Measurements from ENCODE around the gene NPC1.
A peak's percentile ranks its signal among the peaks of the same experiment; 100 is the strongest.
"Not testable (repeated sequence)": the region's sequence is repeated elsewhere in the genome, so short reads cannot be mapped to it uniquely, and the experiment has no call there.

The NPC1 gene

DNA sequence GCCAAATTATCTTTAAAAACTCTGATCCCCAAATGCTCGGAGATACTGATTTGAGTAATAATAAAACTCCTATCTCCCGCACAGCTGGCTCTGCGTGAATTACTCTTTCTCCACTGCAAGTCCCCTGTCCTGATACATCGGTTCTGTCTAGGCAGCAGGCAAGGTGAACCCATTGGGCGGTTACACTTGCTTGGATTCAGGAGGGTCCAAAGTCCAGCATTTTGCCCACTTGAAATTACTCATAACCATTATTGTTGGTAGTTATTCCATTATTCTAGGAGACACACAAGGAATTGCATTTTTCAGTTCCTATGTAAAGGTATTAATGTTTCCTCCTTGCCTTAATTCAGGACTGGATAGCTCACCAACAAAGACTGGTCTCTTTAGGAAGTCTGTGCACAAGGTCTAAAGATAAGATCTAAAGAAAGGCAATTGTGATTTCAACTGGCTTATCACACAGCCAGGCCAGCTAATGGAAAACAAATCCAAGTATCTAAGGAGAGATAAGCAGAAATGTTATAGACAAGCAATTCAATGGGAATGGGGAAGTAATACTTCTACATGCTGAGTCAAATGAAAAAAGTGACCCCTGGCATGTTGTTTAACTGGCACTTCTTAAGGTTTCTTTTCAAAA lies 23.2 kb upstream of the NPC1 start:
- DNase-seq (ENCODE audit: low spot score), result no peak

DNA sequence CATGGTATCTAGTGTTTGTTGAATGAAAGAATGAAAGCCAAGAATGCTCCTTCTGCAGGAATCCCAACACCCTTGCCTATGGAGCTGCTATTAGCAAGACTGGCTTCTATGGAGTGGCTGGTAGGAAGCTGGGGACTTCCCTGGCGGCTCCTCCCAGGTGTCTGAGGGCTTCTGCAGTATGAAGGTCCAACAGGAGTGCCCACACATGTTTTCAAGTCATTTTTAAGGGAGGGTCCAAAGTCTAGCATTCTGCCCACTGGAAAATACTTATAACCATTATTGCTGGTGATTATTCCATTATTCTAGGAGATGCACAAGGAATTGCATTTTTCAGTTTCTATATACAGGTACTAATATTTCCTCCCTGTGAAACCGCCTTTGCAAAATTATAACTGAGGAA lies 21.9 kb upstream of the NPC1 start:
- no peak for DNase-seq (ENCODE audit: low spot score)

- DNase-seq (ENCODE audit: low spot score), result no peak
Observed at GRCh38 chr18:23605941-23606340, 19.6 kb upstream of the NPC1 start.

GRCh38 chr18:23599809-23600208 lies 13.5 kb upstream of the NPC1 start:
- no peak for DNase-seq (ENCODE audit: low spot score)

DNA sequence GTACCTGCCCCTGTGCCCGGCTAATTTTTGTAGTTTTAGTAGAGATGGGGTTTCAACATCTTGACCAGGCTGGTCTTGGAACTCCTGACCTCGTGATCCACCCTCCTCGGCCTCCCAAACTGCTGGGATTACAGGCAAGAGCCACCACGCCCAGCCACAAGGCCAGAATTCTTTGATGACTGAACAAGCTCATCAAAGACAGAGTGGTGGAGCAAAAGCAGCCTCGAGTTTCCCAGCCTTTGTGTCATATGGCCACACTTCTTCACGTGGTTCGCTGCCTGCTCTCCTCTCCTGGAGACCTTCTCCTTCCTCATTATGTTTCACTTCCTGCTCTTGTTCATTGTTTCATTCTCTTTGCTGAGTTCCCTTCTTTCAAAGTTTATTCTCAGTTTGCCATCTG lies 9.9 kb upstream of the NPC1 start:
- DNase-seq (ENCODE audit: low spot score), result no peak

GRCh38 chr18:23595591-23595990 lies 9.3 kb upstream of the NPC1 start:
- DNase-seq (ENCODE audit: low spot score), result no peak

DNA sequence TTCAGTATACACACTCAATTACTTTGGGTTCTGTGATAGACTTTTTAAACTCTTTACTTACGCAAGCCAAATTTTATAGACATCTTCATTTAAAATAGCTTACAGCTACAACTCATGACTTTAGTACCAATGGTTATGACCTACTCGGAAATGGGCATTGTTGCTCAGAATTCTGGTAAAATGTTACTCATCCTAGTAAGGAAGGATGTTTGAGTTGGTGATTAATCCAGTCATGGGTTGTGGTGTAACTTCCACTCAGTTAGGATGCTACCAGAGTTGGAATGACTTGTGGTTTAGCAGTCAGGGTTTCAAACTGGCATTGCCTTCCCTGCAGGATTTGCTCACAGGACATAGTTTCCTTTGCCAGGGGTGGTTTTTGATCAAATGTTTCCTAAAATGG lies 7.4 kb upstream of the NPC1 start:
- no peak for DNase-seq (ENCODE audit: low spot score)

DNA sequence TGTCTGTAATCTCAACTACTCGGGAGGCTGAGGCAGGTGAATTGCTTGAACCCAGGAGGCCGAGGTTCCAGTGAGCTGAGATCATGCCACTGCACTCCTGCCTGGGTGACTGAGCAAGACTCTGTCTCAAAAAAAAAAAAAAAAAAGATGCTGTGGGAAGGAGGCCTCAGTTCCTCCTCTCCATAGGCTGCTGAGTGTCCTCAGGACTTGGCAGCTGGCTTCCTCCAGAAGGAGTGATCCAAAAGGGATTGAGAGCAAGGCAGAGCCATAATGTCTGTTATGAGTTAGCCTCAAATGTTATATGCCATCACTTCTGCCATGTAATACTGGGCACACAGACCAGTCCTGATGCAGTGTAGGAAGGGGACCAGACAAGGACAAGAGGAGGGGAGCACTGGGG lies 6.6 kb upstream of the NPC1 start:
- no peak for DNase-seq (ENCODE audit: low spot score)

DNA sequence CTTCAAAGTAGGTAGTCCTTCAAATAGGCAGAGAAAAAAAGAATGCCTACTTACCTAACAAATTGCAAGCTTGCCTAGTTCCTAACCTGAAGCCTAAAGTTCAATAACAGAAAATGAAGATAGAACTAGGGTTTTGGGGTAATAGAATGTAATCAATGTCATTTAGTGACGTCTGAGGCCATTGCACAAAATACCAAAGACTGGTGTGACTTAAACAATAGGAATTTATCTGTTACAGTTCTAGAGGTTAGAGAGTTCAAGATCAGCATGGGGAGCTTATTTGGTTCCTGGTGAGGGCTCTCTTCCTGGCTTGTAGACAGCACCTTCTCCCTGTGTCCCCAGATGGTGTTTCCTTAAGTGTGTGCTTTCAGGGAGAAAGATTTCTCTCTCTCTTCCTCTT lies 4.7 kb upstream of the NPC1 start:
- DNase-seq (ENCODE audit: low spot score), result no peak

- DNase-seq (ENCODE audit: low spot score), result no peak
Observed at GRCh38 chr18:23588836-23589560, 2.7 kb upstream of the NPC1 start.

GRCh38 chr18:23587220-23587642 lies 925 bp upstream of the NPC1 start:
- no peak for DNase-seq (ENCODE audit: low spot score)

DNA sequence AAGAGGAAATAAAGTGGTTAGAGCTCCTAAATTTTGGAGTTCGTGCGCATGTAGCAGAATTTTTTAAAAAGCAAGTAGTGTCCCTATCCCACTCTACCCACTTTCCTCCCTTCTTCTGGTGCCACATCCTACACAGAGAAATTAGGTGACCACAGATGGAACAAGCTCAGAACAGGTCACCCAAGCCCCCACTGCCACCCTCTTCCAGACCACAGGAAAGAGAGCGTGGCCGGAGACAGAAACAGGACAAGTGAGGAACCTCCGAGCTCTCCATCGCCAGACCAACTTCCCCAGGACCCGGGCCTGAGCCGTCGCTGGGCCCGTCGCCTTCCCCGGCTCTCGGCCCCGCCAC lies 433 bp downstream of the NPC1 start:
- DNase-seq (ENCODE audit: low spot score), result no peak

DNA sequence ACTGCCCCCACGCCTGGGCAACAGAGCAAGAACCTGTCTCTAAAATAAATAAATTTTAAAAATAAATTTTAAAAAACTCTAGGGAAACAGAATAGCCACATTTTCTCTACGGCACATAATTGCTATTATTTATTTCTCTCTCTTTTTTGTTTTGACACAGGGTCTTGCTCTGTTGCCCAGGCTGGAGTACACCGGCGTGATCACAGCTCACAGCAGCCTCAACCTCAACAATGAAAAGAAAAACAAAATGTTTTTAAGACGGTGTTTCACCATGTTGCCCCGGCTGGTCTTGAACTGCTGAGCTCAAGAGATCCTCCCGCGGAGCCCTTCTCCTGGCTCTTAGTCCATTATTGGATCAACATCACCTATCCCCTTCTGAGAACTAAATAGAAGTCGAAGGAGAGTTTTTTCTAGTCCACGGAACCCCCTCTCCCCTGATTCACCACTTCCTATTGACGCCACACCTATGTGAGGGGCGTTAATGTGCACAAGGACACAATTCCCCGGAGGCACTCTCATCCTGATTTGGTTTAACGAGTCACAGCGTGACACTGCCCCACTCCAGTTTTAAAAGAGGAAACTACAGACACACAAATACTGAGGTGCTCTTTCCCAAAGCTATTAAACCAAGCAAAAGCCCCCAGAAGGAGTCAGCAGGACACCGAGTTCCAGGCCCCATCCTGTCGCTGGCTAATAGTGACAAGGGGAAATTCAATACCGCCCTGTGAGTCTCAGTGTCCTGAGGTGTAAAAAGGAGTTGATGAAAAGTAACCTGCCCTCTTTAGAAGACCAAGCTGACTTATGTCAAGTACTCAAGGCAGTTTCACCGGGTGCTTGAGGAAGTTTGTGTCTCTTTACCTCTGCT lies 1.1 kb downstream of the NPC1 start:
- peak; percentile 23 for DNase-seq (ENCODE audit: low spot score)

DNA sequence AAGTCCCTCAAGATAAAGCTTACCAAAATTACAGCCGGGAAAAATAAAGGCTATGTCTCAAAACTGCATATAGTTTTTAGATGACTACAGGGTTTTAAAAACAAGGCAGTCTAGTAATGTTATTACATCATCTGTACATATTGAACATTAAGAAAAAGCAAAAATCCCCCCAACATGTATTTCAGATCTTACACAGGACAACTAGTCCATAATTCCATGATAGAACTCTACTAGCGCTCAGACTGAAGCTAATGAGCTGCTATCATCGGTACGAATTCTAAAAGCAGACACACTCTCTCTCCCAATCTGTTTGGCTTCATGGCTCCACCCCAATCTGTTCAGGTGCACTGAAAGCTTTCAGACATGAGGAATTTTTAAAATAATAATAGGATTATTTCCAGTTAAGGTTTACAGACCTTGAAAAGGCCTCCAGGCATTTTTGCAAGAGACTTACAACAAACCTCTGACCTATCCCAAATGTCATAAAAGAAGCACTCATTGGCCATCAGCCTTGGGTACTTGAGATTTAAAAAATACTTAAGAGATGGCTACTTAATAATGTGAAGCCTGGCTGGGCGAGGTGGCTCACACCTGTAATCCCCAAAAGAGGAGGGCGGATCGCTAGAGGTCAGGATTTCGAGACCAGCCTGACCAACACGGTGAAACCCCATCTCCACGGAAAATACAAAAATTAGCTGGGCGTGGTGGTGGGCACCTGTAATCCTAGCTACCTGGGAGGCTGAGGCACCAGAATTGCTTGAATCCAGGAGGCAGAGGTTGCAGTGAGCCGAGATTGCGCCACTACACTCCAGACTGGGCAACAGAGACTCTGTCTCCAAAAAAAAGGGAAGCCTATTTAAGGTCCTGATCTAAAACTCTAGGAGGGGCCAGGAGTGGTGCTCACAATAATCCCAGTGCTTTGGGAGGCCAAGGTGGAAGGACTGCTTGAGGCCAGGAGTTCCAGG lies 2.0 kb downstream of the NPC1 start:
- no peak for DNase-seq (ENCODE audit: low spot score)

DNA sequence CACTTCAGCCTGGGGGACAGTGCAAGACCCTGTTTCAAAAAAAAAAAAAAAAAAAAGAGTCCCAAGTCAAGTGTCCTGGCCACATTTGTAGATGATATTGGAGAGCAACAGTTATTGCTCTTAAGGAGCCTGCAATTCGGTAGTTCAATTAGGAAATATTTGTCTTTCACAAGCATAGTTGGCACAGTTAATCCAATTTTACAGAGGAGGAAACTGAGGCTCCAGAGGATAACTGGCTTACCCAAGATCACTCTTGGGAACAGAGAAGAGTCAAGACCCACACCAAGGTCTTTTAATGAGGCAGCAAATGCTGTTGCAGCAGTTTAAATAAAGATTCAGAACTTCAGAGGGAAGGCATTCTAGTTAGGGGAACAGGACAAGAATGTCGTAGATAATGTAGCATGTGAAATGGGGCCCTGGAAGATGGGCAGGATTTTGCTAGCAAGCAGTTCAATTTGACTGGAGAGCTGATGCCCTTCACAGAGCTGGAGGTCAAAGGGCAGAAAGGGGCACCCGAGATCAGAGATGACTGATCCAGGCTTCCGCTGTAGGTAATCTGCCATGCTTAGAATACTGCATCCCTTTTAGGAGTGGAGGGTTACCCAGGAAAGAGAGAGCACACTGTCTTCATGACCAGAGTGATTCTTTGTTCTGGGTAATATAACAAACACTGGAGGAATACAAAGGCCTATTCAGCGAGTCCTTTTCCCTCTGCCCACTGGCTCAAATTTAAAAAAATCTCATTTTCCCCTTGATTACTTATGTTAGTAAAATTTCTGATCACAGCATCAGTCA lies 3.0 kb downstream of the NPC1 start:
- DNase-seq (ENCODE audit: low spot score), result no peak

- no peak for DNase-seq (ENCODE audit: low spot score)
Observed at GRCh38 chr18:23580677-23581367, 5.5 kb downstream of the NPC1 start.

GRCh38 chr18:23578891-23579653 lies 7.2 kb downstream of the NPC1 start:
- no peak for DNase-seq (ENCODE audit: low spot score)

GRCh38 chr18:23578067-23578701 lies 8.1 kb downstream of the NPC1 start:
- DNase-seq (ENCODE audit: low spot score), result no peak

- DNase-seq (ENCODE audit: low spot score), result not testable (repeated sequence)
Observed at GRCh38 chr18:23577521-23577920, 8.8 kb downstream of the NPC1 start.
